Transverse colon (tissue), 4 donors: ENCODE measurements around the gene SLC35G4. TPM values are rescaled to one million over a fixed set of nuclear protein-coding genes. Genes with fewer than 3 reads are reported as not detected.

Experiments used
- DNase-seq: peaks from one replicate; pipeline ENCODE4 v3.0.0-alpha.2; 2019
- H3K27ac ChIP-seq, 4 donors: fragments of 200-600 bp; sonication (generic); 2 replicates each; pipeline ENCODE4 v1.5.1; 2016 to 2018; ENCODE audit warnings: inconsistent platforms in 4 of 4
- H3K27me3 ChIP-seq: fragments of 200-600 bp; sonication (generic); 2 replicates; pipeline ENCODE4 v1.5.1; 2017; ENCODE audit warnings: inconsistent platforms
- H3K36me3 ChIP-seq, 4 donors: fragments of 200-600 bp; sonication (generic); 2 replicates each; pipeline ENCODE4 v1.5.1; 2017 to 2019; ENCODE audit warnings: inconsistent platforms in 4 of 4
- H3K4me1 ChIP-seq, 4 donors: fragments of 200-600 bp; sonication (generic); 2 replicates each; pipeline ENCODE4 v1.5.1; 2017 to 2020; ENCODE audit warnings: inconsistent platforms in 4 of 4
- H3K4me3 ChIP-seq, 4 donors: fragments of 200-600 bp; sonication (generic); 1 replicate in 1 of 4; 2 replicates in 3 of 4; pipeline versions ENCODE4 v1.5.1 to v1.6.1; 2017 to 2019; ENCODE audit warnings: inconsistent platforms in 4 of 4
- H3K9me3 ChIP-seq, 2 donors: fragments of 200-600 bp; sonication (generic); 2 replicates each; pipeline ENCODE4 v1.5.1; 2017 to 2019; ENCODE audit warnings: inconsistent platforms in 2 of 2
- CTCF ChIP-seq, 5 experiments: fragments of 200-600 bp in 3 of 5; fragments of 450-650 bp in 2 of 5; sonication (generic) in 3 of 5; IDR thresholded peaks; 1 replicate in 2 of 5; 2 replicates in 3 of 5; pipeline ENCODE4 v1.5.1; 2016 to 2017; ENCODE audit warnings: antibody characterized with exemption in 5 of 5, inconsistent platforms in 3 of 5, mild to moderate bottlenecking in 2 of 5, moderate library complexity in 1 of 5
- EP300 ChIP-seq: sonication (generic); formaldehyde crosslinking; IDR thresholded peaks from one replicate; pipeline ENCODE4 v1.6.1; 2017; ENCODE audit warnings: antibody characterized with exemption, low read depth
- POLR2A ChIP-seq: fragments of 450-650 bp; IDR thresholded peaks from one replicate; pipeline ENCODE4 v1.6.1; 2016; ENCODE audit warnings: antibody characterized with exemption, mild to moderate bottlenecking, moderate library complexity
- POLR2AphosphoS5 ChIP-seq, 3 donors: sonication (generic); formaldehyde crosslinking; IDR thresholded peaks; one replicate each; pipeline ENCODE4 v1.6.1; 2016; ENCODE audit warnings: antibody characterized with exemption in 3 of 3
- WGBS, 2 donors: methylation state at CpG; one replicate each; pipeline ENCODE4 v1.1.5; 2018; ENCODE audit warnings: low coverage in 1 of 2; 5-methylcytosine and 5-hydroxymethylcytosine counted together
- in situ Hi-C, 4 donors: fragments of 200-750 bp; cut with MboI; loops; one replicate each; pipeline versions ENCODE4 v1.15.0 to v1.15.1; 2017; ENCODE audit warnings: low sequenced_read_pairs in 3 of 4, low pct_ligation_motif_present in 1 of 4, low pct_unique_long_range_greater_than_20kb in 1 of 4
- intact Hi-C: fragments of 100-400 bp; cut with DNase I; formaldehyde crosslinking; loops from one replicate; pipeline ENCODE4 v1.15.1; 2023; ENCODE audit warnings: low total_unique reads
- total RNA-seq, 4 donors: library from RNA; depleted of rRNA; stranded (reverse); fragments of >200 nt; gene quantifications; one replicate each; pipeline ENCODE4 v1.1.0, GENCODE V29; 2016

The SLC35G4 gene
- total RNA-seq, 4 donors from 2014 or later = not detected

- Histone ChIP-seq H3K27ac (no peak overlapping the region), H3K36me3 (no peaks in the 10 kb centered on the region), H3K9me3 (no peaks in the 10 kb centered on the region), H3K4me3 (no peak overlapping the region), H3K4me1 (no peaks in the 10 kb centered on the region), H3K27me3 (peaks cover 5% of the 10 kb centered on the region)
- 41 to 79% methylated on average over 3 of the region's 3 CpGs for WGBS, 2 donors
- in situ Hi-C loops (loop anchor here (25.0 kb wide), 4 partner anchors 88 to 1012 kb away; no protein-coding TSS in a partner anchor), intact Hi-C loops (no loop called here)
- TF ChIP-seq POLR2A (no peak), EP300 (no peak), CTCF (IDR thresholded peaks at IDR 0.05) (no peak), POLR2AphosphoS5 (IDR thresholded peaks at IDR 0.05) (no peak)
- DNase-seq = no peak
Measured at GRCh38 chr18:11574545-11574944, 34.9 kb upstream of the SLC35G4 start.

GRCh38 chr18:11577271-11578112, 31.9 kb upstream of the SLC35G4 start:
- H3K36me3 ChIP-seq = no peaks in the 10 kb centered on the region

GRCh38 chr18:11578799-11579198, 30.6 kb upstream of the SLC35G4 start:
- Histone ChIP-seq H3K27me3 (no peaks in the 10 kb centered on the region), H3K4me3 (no peak overlapping the region), H3K9me3 (no peaks in the 10 kb centered on the region), H3K36me3 (no peaks in the 10 kb centered on the region), H3K4me1 (no peaks in the 10 kb centered on the region), H3K27ac (no peak overlapping the region)
- DNase-seq = no peak
- 66 to 100% methylated on average over 1 to 3 of the region's 3 CpGs for WGBS, 2 donors
- in situ Hi-C loops = no loop called here
- no peak for TF ChIP-seq POLR2AphosphoS5 (IDR thresholded peaks at IDR 0.05)
- intact Hi-C loops = no loop called here

More at GRCh38 chr18:11577271-11578112, 31.9 kb upstream of the SLC35G4 start:
- Histone ChIP-seq H3K4me1 (no peaks in the 10 kb centered on the region), H3K27ac (no peak overlapping the region), H3K9me3 (no peaks in the 10 kb centered on the region), H3K27me3 (no peaks in the 10 kb centered on the region), H3K4me3 (no peak overlapping the region)
- 57 to 60% methylated on average over 4 to 7 of the region's 7 CpGs for WGBS, 2 donors
- in situ Hi-C loops (no loop called here), intact Hi-C loops (no loop called here)
- TF ChIP-seq POLR2A (no peak), EP300 (no peak), POLR2AphosphoS5 (IDR thresholded peaks at IDR 0.05) (no peak), CTCF (IDR thresholded peaks at IDR 0.05) (no peak)
- no peak for DNase-seq

GRCh38 chr18:11579916-11580315, 29.5 kb upstream of the SLC35G4 start:
- H3K27ac ChIP-seq = no peak overlapping the region
- intact Hi-C loops (no loop called here), in situ Hi-C loops (no loop called here)
- H3K27me3 ChIP-seq = no peaks in the 10 kb centered on the region
- no peaks in the 10 kb centered on the region for H3K36me3 ChIP-seq
- H3K9me3 ChIP-seq = no peaks in the 10 kb centered on the region
- no peak for DNase-seq
- WGBS, 2 donors = 92% methylated on average over 15 of the region's 15 CpGs; no CpG with 5 or more reads in 1 of the 2 donors
- H3K4me3 ChIP-seq = no peak overlapping the region
- no peaks in the 10 kb centered on the region for H3K4me1 ChIP-seq
- TF ChIP-seq CTCF (IDR thresholded peaks at IDR 0.05) (no peak), EP300 (no peak), POLR2AphosphoS5 (IDR thresholded peaks at IDR 0.05) (no peak), POLR2A (no peak)
